GM19025 (cell line): ENCODE measurements around the gene UGGT1.

Source experiments
- ATAC-seq: cut with Tn5 transposase; IDR thresholded peaks from one replicate; pipeline ENCODE4 v1.9.1; 2021; ENCODE audit warnings: mild to moderate bottlenecking, low read depth, moderate library complexity; ENCODE audit not compliant: unreplicated experiment

UGGT1 gene

GRCh38 chr2:128090945-128091725, at the start of gene UGGT1:
UGGT1 (plus strand) TSS chr2:128091200; CDS start chr2:128091358, 158 bp downstream.
- peak; percentile 96 for ATAC-seq

GRCh38 chr2:128041561-128041960, 49.4 kb upstream of the UGGT1 start:
- no peak for ATAC-seq

GRCh38 chr2:128043041-128043440, 48.0 kb upstream of the UGGT1 start:
- no peak for ATAC-seq

- no peak for ATAC-seq
Measured at GRCh38 chr2:128053331-128053730, 37.7 kb upstream of the UGGT1 start.

GRCh38 chr2:128054104-128054885, 36.7 kb upstream of the UGGT1 start:
- ATAC-seq, result no peak

GRCh38 chr2:128057334-128057733, 33.7 kb upstream of the UGGT1 start:
- ATAC-seq, result no peak

- no peak for ATAC-seq
Measured at GRCh38 chr2:128058114-128058513, 32.9 kb upstream of the UGGT1 start.

GRCh38 chr2:128062571-128062970, 28.4 kb upstream of the UGGT1 start:
- no peak for ATAC-seq

- no peak for ATAC-seq
Measured at GRCh38 chr2:128064353-128064752, 26.6 kb upstream of the UGGT1 start.

- ATAC-seq, result no peak
Measured at GRCh38 chr2:128069769-128070168, 21.2 kb upstream of the UGGT1 start.

GRCh38 chr2:128073278-128073677, 17.7 kb upstream of the UGGT1 start:
- no peak for ATAC-seq

- no peak for ATAC-seq
Measured at GRCh38 chr2:128076461-128077106, 14.4 kb upstream of the UGGT1 start.

GRCh38 chr2:128084757-128085156, 6.2 kb upstream of the UGGT1 start:
- no peak for ATAC-seq

GRCh38 chr2:128086244-128086643, 4.8 kb upstream of the UGGT1 start:
- ATAC-seq, result no peak

GRCh38 chr2:128090575-128090944, 440 bp upstream of the UGGT1 start:
- no peak for ATAC-seq

GRCh38 chr2:128091726-128092080, 703 bp downstream of the UGGT1 start:
- ATAC-seq, result no peak

- no peak for ATAC-seq
Measured at GRCh38 chr2:128092656-128093055, 1.7 kb downstream of the UGGT1 start.

GRCh38 chr2:128093762-128094161, 2.8 kb downstream of the UGGT1 start:
- ATAC-seq, result no peak

GRCh38 chr2:128095201-128095600, 4.2 kb downstream of the UGGT1 start:
- ATAC-seq, result no peak

- no peak for ATAC-seq
Measured at GRCh38 chr2:128103407-128103806, 12.4 kb downstream of the UGGT1 start.

GRCh38 chr2:128105072-128105471, 14.1 kb downstream of the UGGT1 start:
- ATAC-seq, result no peak
